GM18951 (cell line): Measurements from ENCODE around the gene ZNF148.

ENCODE experiments used
- POLR2A ChIP-seq: IDR thresholded peaks from 4 replicates; pipeline ENCODE4 v1.6.1; 2011; ENCODE audit warnings: mild to moderate bottlenecking; ENCODE audit not compliant: insufficient read length, insufficient read depth; ENCODE audit errors: extremely low read depth
- in situ Hi-C: fragments of 300-500 bp; cut with MboI; formaldehyde crosslinking; loops from one replicate; pipeline ENCODE4 v1.12.0; 2022; ENCODE audit warnings: low sequenced_read_pairs, mixed read lengths, inconsistent platforms; ENCODE audit not compliant: unreplicated experiment

Gene ZNF148

GRCh38 chr3:125206934-125207333 is 168.2 kb downstream of the ZNF148 start:
- TF ChIP-seq POLR2A, result no peak
- in situ Hi-C loops, result no loop called here

GRCh38 chr3:125203731-125204130 is 171.4 kb downstream of the ZNF148 start:
- in situ Hi-C loops, result no loop called here
- no peak for TF ChIP-seq POLR2A

GRCh38 chr3:125202197-125202596 is 172.9 kb downstream of the ZNF148 start:
- in situ Hi-C loops, result no loop called here
- no peak for TF ChIP-seq POLR2A

GRCh38 chr3:125200731-125201139 is 174.4 kb downstream of the ZNF148 start:
- in situ Hi-C loops, result no loop called here
- no peak for TF ChIP-seq POLR2A

- TF ChIP-seq POLR2A, result no peak
- in situ Hi-C loops, result no loop called here
Observed at GRCh38 chr3:125194849-125195601, 180.1 kb downstream of the ZNF148 start.

GRCh38 chr3:125194061-125194848 is 180.9 kb downstream of the ZNF148 start:
- no peak for TF ChIP-seq POLR2A
- in situ Hi-C loops, result no loop called here

GRCh38 chr3:125192190-125193035 is 182.7 kb downstream of the ZNF148 start:
- in situ Hi-C loops, result no loop called here

GRCh38 chr3:125191730-125192129 is 183.4 kb downstream of the ZNF148 start:
- TF ChIP-seq POLR2A, result no peak
- in situ Hi-C loops, result no loop called here

More at GRCh38 chr3:125192190-125193035, 182.7 kb downstream of the ZNF148 start:
- TF ChIP-seq POLR2A, result no peak

- TF ChIP-seq POLR2A, result no peak
- in situ Hi-C loops, result no loop called here
Observed at GRCh38 chr3:125191256-125191655, 183.9 kb downstream of the ZNF148 start.

- no peak for TF ChIP-seq POLR2A
- in situ Hi-C loops, result no loop called here
Observed at GRCh38 chr3:125190786-125191185, 184.3 kb downstream of the ZNF148 start.

GRCh38 chr3:125189378-125190165 is 185.6 kb downstream of the ZNF148 start:
- TF ChIP-seq POLR2A, result no peak
- in situ Hi-C loops, result no loop called here

- in situ Hi-C loops, result no loop called here
- TF ChIP-seq POLR2A, result no peak
Observed at GRCh38 chr3:125188955-125189354, 186.2 kb downstream of the ZNF148 start.

GRCh38 chr3:125187599-125187910 is 187.6 kb downstream of the ZNF148 start:
- no peak for TF ChIP-seq POLR2A
- in situ Hi-C loops, result no loop called here
